Stimulated activated CD4-positive, alpha-beta T cell treated with anti-CD3 and anti-CD28 coated beads, Interleukin-1b, Interleukin-23, amount 100 ng/mL, for 1 hour (primary cell): Measurements from ENCODE around the gene EIF3C.
A peak's percentile ranks its signal among the peaks of the same experiment; 100 is the strongest.
"Not testable (repeated sequence)": the region's sequence is repeated elsewhere in the genome, so short reads cannot be mapped to it uniquely, and the experiment has no call there.

Experiments
- DNase-seq, 2 donors: peaks; one replicate each; pipeline ENCODE4 v3.0.0-alpha.2; 2020; ENCODE audit warnings: low read depth in 2 of 2

EIF3C gene

GRCh38 chr16:28711220-28712083, at the start of gene EIF3C:
Gene EIF3C, plus strand, starts transcription at chr16:28711464. Its CDS starts 223 bp downstream, at chr16:28711687.
- DNase-seq: not testable (repeated sequence)

- not testable (repeated sequence) for DNase-seq
These were observed 45.0 kb upstream of the EIF3C start for GRCh38 chr16:28666264-28666663.

GRCh38 chr16:28667480-28667879, 43.8 kb upstream of the EIF3C start:
- not testable (repeated sequence) for DNase-seq

GRCh38 chr16:28668199-28668598, 43.1 kb upstream of the EIF3C start:
- DNase-seq: not testable (repeated sequence)

GRCh38 chr16:28688327-28688952, 22.8 kb upstream of the EIF3C start:
- DNase-seq: not testable (repeated sequence)

GRCh38 chr16:28689425-28689824, 21.8 kb upstream of the EIF3C start:
- not testable (repeated sequence) for DNase-seq

- not testable (repeated sequence) for DNase-seq
These were observed 19.5 kb upstream of the EIF3C start for GRCh38 chr16:28691722-28692121.

- not testable (repeated sequence) for DNase-seq
These were observed 17.9 kb upstream of the EIF3C start for GRCh38 chr16:28693257-28693950.

GRCh38 chr16:28699792-28700191, 11.5 kb upstream of the EIF3C start:
- DNase-seq: not testable (repeated sequence)

- DNase-seq: not testable (repeated sequence)
These were observed 10.9 kb upstream of the EIF3C start for GRCh38 chr16:28700349-28700748.

GRCh38 chr16:28701384-28701783, 9.9 kb upstream of the EIF3C start:
- not testable (repeated sequence) for DNase-seq

- not testable (repeated sequence) for DNase-seq
These were observed 7.0 kb upstream of the EIF3C start for GRCh38 chr16:28704246-28704645.

GRCh38 chr16:28722852-28723650, 11.8 kb downstream of the EIF3C start:
- DNase-seq: not testable (repeated sequence)

GRCh38 chr16:28731253-28731652, 20.0 kb downstream of the EIF3C start:
- DNase-seq: not testable (repeated sequence)

GRCh38 chr16:28732455-28733124, 21.3 kb downstream of the EIF3C start:
- not testable (repeated sequence) for DNase-seq

- DNase-seq: not testable (repeated sequence)
These were observed 28.5 kb downstream of the EIF3C start for GRCh38 chr16:28739787-28740186.

- not testable (repeated sequence) for DNase-seq
These were observed 29.4 kb downstream of the EIF3C start for GRCh38 chr16:28740631-28741030.

- DNase-seq: not testable (repeated sequence)
These were observed 30.0 kb downstream of the EIF3C start for GRCh38 chr16:28741295-28741694.

GRCh38 chr16:28746618-28747350, 35.5 kb downstream of the EIF3C start:
- DNase-seq: not testable (repeated sequence)

GRCh38 chr16:28749997-28750465, 38.8 kb downstream of the EIF3C start:
- DNase-seq: peak; percentile 8 to 33
